ENCODE data around the gene CEBPE.

CEBPE gene

GRCh38 chr14:23118506-23119362 lies at the start of gene CEBPE:
Gene CEBPE (minus strand): TSS chr14:23119255. CDS start chr14:23119091, 164 bp downstream.
- DNase-seq = no peak

- no peak for DNase-seq
These were observed 49.2 kb upstream of the CEBPE start for GRCh38 chr14:23168246-23168645.

GRCh38 chr14:23167116-23167847 lies 48.2 kb upstream of the CEBPE start:
- no peak for DNase-seq

GRCh38 chr14:23164949-23165348 lies 45.9 kb upstream of the CEBPE start:
- DNase-seq = no peak

GRCh38 chr14:23164250-23164649 lies 45.2 kb upstream of the CEBPE start:
- no peak for DNase-seq

- DNase-seq = no peak
These were observed 44.8 kb upstream of the CEBPE start for GRCh38 chr14:23163830-23164229.

GRCh38 chr14:23162800-23163199 lies 43.7 kb upstream of the CEBPE start:
- peak in 1 of 58 donors; percentile 5 for DNase-seq

GRCh38 chr14:23162005-23162404 lies 43.0 kb upstream of the CEBPE start:
- DNase-seq = no peak

- peak in 11 of 58 donors; percentile 11 to 63 (median 30) for DNase-seq
These were observed 42.0 kb upstream of the CEBPE start for GRCh38 chr14:23160924-23161522.

- DNase-seq = no peak
These were observed 40.5 kb upstream of the CEBPE start for GRCh38 chr14:23159532-23159931.

- no peak for DNase-seq
These were observed 39.7 kb upstream of the CEBPE start for GRCh38 chr14:23158779-23159178.

- peak in 44 of 58 donors; percentile 11 to 79 (median 41) for DNase-seq
These were observed 36.0 kb upstream of the CEBPE start for GRCh38 chr14:23154964-23155587.

GRCh38 chr14:23153851-23154796 lies 35.1 kb upstream of the CEBPE start:
- DNase-seq = peak in 38 of 58 donors; percentile 13 to 72 (median 42)

GRCh38 chr14:23151342-23151741 lies 32.3 kb upstream of the CEBPE start:
- DNase-seq = no peak

GRCh38 chr14:23149745-23150144 lies 30.7 kb upstream of the CEBPE start:
- DNase-seq = no peak

GRCh38 chr14:23148591-23149249 lies 29.7 kb upstream of the CEBPE start:
- DNase-seq = no peak

GRCh38 chr14:23147676-23148075 lies 28.6 kb upstream of the CEBPE start:
- DNase-seq = peak in 19 of 58 donors; percentile 7 to 57 (median 20)

GRCh38 chr14:23146980-23147379 lies 27.9 kb upstream of the CEBPE start:
- DNase-seq = no peak

GRCh38 chr14:23146351-23146910 lies 27.4 kb upstream of the CEBPE start:
- no peak for DNase-seq
